Muscle of leg (tissue), 11 donors: ENCODE measurements around the gene KIF26B. TPM values are rescaled to one million over a fixed set of nuclear protein-coding genes. Genes with fewer than 3 reads are reported as not detected.

Source experiments
- DNase-seq: peaks from one replicate; pipeline ENCODE4 v3.0.0; 2013
- H3K27ac ChIP-seq: one replicate; pipeline ENCODE4 v1.5.1; 2013; ENCODE audit warnings: mild to moderate bottlenecking, low read length, control low read depth
- H3K27me3 ChIP-seq: one replicate; pipeline ENCODE4 v1.6.1; 2013; ENCODE audit warnings: low read length; ENCODE audit not compliant: control insufficient read depth, insufficient read depth
- H3K36me3 ChIP-seq: one replicate; pipeline ENCODE4 v1.6.1; 2013; ENCODE audit warnings: low read length; ENCODE audit not compliant: control insufficient read depth, insufficient read depth
- H3K4me1 ChIP-seq: one replicate; pipeline ENCODE4 v1.6.1; 2013; ENCODE audit warnings: low read length; ENCODE audit not compliant: control insufficient read depth, insufficient read depth
- H3K4me3 ChIP-seq: one replicate; pipeline ENCODE4 v1.5.1; 2013; ENCODE audit warnings: low read length, control low read depth
- H3K9me3 ChIP-seq: replicated peaks from 2 replicates; pipeline ENCODE4 v1.6.1; 2013; ENCODE audit warnings: low read depth, low read length; ENCODE audit not compliant: control insufficient read depth
- whole genome bisulfite sequencing: methylation state at CpG from one replicate; pipeline ENCODE4 v1.1.5; 2013; ENCODE audit warnings: missing lambda C conversion rate; ENCODE audit not compliant: insufficient coverage; 5-methylcytosine and 5-hydroxymethylcytosine counted together
- polyA plus RNA-seq, 8 donors: library from polyadenylated mRNA; unstranded; fragments of 120-200 nt; gene quantifications; one replicate each; pipeline versions ENCODE4 v1.2.1 to v1.2.3, GENCODE V29; 2013; ENCODE audit warnings: inconsistent platforms in 1 of 8, low replicate concordance in 1 of 8; ENCODE audit not compliant: insufficient read length in 8 of 8, insufficient read depth in 1 of 8
- total RNA-seq: library from RNA; stranded (reverse); fragments of 120-200 nt; gene quantifications from one replicate; pipeline ENCODE4 v1.2.4, GENCODE V29; 2013

The KIF26B gene
- total and polyA plus RNA-seq, 9 donors: 0.89 to 2.4 (median 1.0) TPM

- no peaks in the 10 kb centered on the region for H3K4me1 ChIP-seq
- no peaks in the 10 kb centered on the region for H3K9me3 ChIP-seq
- no peaks in the 10 kb centered on the region for H3K36me3 ChIP-seq
- WGBS: 34% methylated on average over 2 of the region's 9 CpGs
- H3K4me3 ChIP-seq: no peak overlapping the region
- no peak overlapping the region for H3K27ac ChIP-seq
- no peaks in the 10 kb centered on the region for H3K27me3 ChIP-seq
- no peak for DNase-seq
Measured at GRCh38 chr1:245409341-245410195, 254.8 kb downstream of the KIF26B start.

- Histone ChIP-seq H3K27me3 (peaks cover under 1% of the 10 kb centered on the region), H3K4me1 (no peaks in the 10 kb centered on the region), H3K27ac (no peak overlapping the region), H3K4me3 (no peak overlapping the region), H3K9me3 (no peaks in the 10 kb centered on the region), H3K36me3 (no peaks in the 10 kb centered on the region)
- WGBS: 77% methylated on average over 4 of the region's 14 CpGs
- DNase-seq: no peak
Measured at GRCh38 chr1:245411245-245412036, 256.7 kb downstream of the KIF26B start.

DNA sequence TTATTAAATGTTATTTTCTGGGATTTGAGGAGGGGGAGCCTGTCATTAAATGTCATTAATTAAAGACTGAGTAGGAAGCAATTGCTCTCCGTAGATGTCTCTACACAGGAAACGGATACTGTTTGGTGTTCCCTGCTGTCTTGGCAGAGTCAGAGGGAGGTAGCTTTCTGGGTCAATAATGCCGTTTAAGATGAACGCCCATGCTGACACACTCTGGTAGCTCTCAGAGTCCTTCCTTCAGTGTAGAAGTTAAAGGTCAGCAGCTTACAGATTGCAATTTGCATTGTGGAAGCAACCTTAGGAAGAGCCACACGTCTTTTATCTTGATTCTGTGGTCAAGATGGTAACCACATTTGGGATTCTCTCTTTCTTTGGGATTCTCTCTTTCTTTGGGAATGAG lies 257.5 kb downstream of the KIF26B start:
- Histone ChIP-seq H3K4me3 (no peak overlapping the region), H3K27me3 (peaks cover 4% of the 10 kb centered on the region), H3K4me1 (no peaks in the 10 kb centered on the region), H3K27ac (no peak overlapping the region), H3K36me3 (no peaks in the 10 kb centered on the region), H3K9me3 (no peaks in the 10 kb centered on the region)
- 57% methylated on average over 4 of the region's 5 CpGs for WGBS
- DNase-seq: no peak

DNA sequence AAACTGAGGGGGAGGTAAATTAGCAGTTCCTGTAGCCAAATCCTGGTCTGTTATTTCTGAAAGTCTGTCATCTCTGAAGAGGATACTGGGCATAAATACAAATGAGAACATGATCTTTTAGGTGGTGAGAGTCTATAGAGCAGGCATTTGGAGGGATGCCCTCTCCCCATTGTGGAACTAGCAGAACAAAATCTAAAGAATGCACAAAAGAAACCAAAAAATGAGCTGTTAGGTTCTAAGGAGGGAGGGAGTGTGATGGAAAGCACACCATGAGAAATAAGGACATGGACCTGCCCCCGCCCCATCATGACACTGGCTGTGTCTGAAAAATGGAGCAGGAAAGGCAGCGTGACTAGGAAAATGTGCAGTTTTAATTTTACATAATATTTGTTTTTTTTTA lies 262.0 kb downstream of the KIF26B start:
- WGBS: no CpG with 5 or more reads among the region's 2 CpGs
- Histone ChIP-seq H3K36me3 (no peaks in the 10 kb centered on the region), H3K27ac (no peak overlapping the region)

DNA sequence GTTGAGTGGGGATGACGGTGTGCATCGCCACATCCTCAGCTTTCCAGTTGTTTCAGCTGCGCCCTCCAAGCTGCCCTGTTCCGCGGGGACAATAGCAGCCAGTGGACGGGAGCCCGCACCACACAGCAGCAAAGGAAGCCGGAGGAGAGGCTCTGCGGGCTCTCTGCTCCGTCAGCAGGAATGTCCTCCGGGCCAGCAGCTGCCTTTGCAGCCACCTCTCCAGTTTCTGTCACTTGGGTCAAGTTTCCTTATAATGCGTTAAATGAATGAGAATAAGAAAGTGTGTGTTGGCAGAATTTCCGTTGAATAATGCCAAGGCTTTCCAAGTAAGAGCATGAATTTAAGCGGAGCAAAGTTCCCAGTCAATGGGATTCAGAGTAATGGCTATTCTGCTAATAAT lies 263.3 kb downstream of the KIF26B start:
- H3K27ac ChIP-seq: no peak overlapping the region
- DNase-seq: peak; percentile 78
- no peak overlapping the region for H3K4me3 ChIP-seq
- 20% methylated on average over 13 of the region's 14 CpGs for WGBS
- peaks cover 8% of the 10 kb centered on the region for H3K4me1 ChIP-seq
- H3K9me3 ChIP-seq: no peaks in the 10 kb centered on the region
- no peaks in the 10 kb centered on the region for H3K36me3 ChIP-seq
- peaks cover 22% of the 10 kb centered on the region for H3K27me3 ChIP-seq

More for the DNA sequence above, 262.0 kb downstream of the KIF26B start:
- Histone ChIP-seq H3K4me1 (peaks cover 8% of the 10 kb centered on the region), H3K4me3 (no peak overlapping the region), H3K9me3 (no peaks in the 10 kb centered on the region), H3K27me3 (peaks cover 20% of the 10 kb centered on the region)
- no peak for DNase-seq

DNA sequence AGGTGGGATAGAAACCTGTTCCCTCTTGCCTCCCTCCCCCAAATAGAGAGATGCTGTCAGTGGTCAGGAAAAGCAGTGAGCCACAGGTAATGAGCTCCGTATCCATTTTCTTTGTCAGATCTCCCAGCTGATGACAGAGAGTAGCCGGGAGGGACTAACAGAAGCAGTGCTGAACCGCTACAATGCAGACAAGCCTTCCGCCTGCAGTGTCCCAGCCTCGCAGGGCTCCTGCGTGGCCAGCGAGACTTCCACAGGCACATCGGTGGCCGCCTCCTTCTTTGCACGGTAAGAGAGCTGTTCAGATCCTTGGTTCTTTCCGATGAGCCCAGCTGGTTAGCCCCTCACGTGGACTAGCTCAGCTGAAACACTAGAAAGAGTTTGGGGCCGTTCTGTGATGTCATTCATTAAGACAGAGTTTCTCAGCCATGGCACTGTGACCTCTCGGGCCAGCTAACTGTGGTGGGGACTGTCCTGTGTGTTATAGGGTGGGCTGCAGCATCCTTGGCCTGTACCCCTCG lies 264.7 kb downstream of the KIF26B start:
- Histone ChIP-seq H3K4me1 (peaks cover 8% of the 10 kb centered on the region), H3K9me3 (no peaks in the 10 kb centered on the region), H3K4me3 (no peak overlapping the region), H3K27me3 (peaks cover 22% of the 10 kb centered on the region), H3K27ac (no peak overlapping the region), H3K36me3 (no peaks in the 10 kb centered on the region)
- DNase-seq: no peak
- 85% methylated on average over 13 of the region's 15 CpGs for WGBS

DNA sequence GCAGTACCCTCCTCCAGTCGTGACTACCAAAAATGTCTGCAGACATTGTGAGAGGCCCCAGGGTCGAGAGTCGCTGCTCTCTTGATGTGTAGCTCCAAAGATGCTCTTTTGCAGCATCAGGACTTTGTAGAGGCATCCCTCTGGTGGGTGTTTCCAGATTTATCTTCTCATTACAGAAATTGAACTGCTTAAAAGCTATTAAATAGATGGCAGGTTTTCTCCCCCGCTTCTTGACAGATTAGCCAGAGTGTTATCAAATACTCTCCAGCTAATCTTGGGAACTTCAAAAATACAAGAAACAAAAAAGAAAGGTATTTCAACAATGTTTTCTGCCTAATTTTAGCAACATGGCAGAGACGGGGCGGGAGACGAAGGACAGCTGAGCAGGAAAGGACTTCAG lies 265.2 kb downstream of the KIF26B start:
- no peaks in the 10 kb centered on the region for H3K9me3 ChIP-seq
- DNase-seq: no peak
- H3K27ac ChIP-seq: no peak overlapping the region
- no peaks in the 10 kb centered on the region for H3K36me3 ChIP-seq
- H3K4me1 ChIP-seq: peaks cover 8% of the 10 kb centered on the region
- H3K27me3 ChIP-seq: peaks cover 22% of the 10 kb centered on the region
- 85% methylated on average over 6 of the region's 7 CpGs for WGBS
- H3K4me3 ChIP-seq: no peak overlapping the region

GRCh38 chr1:245420926-245421325 lies 266.1 kb downstream of the KIF26B start:
- no peak overlapping the region for H3K27ac ChIP-seq
- peaks cover 22% of the 10 kb centered on the region for H3K27me3 ChIP-seq
- H3K36me3 ChIP-seq: no peaks in the 10 kb centered on the region
- peaks cover 8% of the 10 kb centered on the region for H3K4me1 ChIP-seq
- H3K9me3 ChIP-seq: no peaks in the 10 kb centered on the region
- WGBS: 100% methylated on average over 1 of the region's 2 CpGs
- H3K4me3 ChIP-seq: no peak overlapping the region
- DNase-seq: no peak

GRCh38 chr1:245428681-245429080 lies 273.9 kb downstream of the KIF26B start:
- H3K4me3 ChIP-seq: no peak overlapping the region
- 42% methylated on average over 2 of the region's 4 CpGs for WGBS
- no peaks in the 10 kb centered on the region for H3K4me1 ChIP-seq
- no peak for DNase-seq
- H3K36me3 ChIP-seq: no peaks in the 10 kb centered on the region
- H3K9me3 ChIP-seq: no peaks in the 10 kb centered on the region
- H3K27me3 ChIP-seq: peaks cover 3% of the 10 kb centered on the region
- no peak overlapping the region for H3K27ac ChIP-seq

- Histone ChIP-seq H3K4me1 (no peaks in the 10 kb centered on the region), H3K27me3 (no peaks in the 10 kb centered on the region), H3K4me3 (no peak overlapping the region), H3K9me3 (no peaks in the 10 kb centered on the region), H3K36me3 (no peaks in the 10 kb centered on the region), H3K27ac (no peak overlapping the region)
- DNase-seq: no peak
- 80% methylated on average over 1 of the region's 3 CpGs for WGBS
Measured at GRCh38 chr1:245431706-245432105, 276.9 kb downstream of the KIF26B start.
